PC-3 (cell line): ENCODE results near the gene COL27A1.

Experiments used
- CTCF ChIP-seq: fragments of 300-600 bp; sonication (generic); conservative IDR thresholded peaks from 2 replicates; pipeline ENCODE4 v1.5.1; 2017; ENCODE audit warnings: antibody characterized with exemption, low read depth, mild to moderate bottlenecking, low read length
- EZH2 ChIP-seq: fragments of 300-600 bp; sonication (generic); IDR thresholded peaks from one replicate; pipeline ENCODE4 v1.6.1; 2017; ENCODE audit warnings: antibody characterized with exemption, mild to moderate bottlenecking, low read length; ENCODE audit not compliant: unreplicated experiment

GRCh38 chr9:114334490-114334889 is 179.2 kb downstream of the COL27A1 start:
- TF ChIP-seq CTCF, result no peak
- no peak for TF ChIP-seq EZH2
